GM23248 (cell line): ENCODE data around the gene PCSK9.

Experiments
- EZH2 ChIP-seq: fragments of 200-600 bp; sonication (generic); IDR thresholded peaks from 2 replicates; pipeline ENCODE4 v1.6.1; 2018; ENCODE audit warnings: antibody characterized with exemption, mild to moderate bottlenecking; ENCODE audit not compliant: insufficient read depth, poor library complexity, severe bottlenecking
- EZH2phosphoT487 ChIP-seq: fragments of 200-600 bp; sonication (generic); IDR thresholded peaks from 2 replicates; pipeline ENCODE4 v1.6.1; 2018; ENCODE audit warnings: antibody characterized with exemption, moderate library complexity, mild to moderate bottlenecking, low read depth; ENCODE audit not compliant: insufficient read depth

DNA sequence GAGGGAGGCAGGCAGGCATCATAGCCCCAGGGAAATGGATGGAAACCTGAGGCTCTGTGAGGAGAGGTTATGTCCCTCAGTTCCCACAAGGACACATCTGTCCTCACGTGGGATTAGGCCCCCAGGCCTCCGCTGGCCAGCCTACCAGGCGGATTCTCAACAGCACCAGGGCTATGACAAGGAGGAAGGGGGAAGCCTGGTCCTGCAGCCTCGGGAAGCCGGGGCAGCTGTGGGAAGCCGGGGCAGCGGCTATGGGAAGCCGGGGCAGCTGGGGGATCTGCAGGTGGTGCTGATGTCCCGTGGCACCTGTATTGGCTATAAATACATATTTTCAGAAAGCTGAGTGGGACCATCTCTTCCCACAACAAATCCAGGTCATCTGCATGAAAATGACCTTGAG lies 21.0 kb upstream of the PCSK9 start:
- TF ChIP-seq EZH2 (no peak), EZH2phosphoT487 (no peak)
